Muscle layer of duodenum (tissue), 2 donors: Measurements from ENCODE around the gene ULK4.

Source experiments
- H3K27ac ChIP-seq: one replicate; pipeline ENCODE4 v1.7.0; 2013; ENCODE audit warnings: mild to moderate bottlenecking, low read length
- H3K27me3 ChIP-seq: one replicate; pipeline ENCODE4 v1.7.0; 2013; ENCODE audit warnings: low read depth, mild to moderate bottlenecking, control low read depth, low read length
- H3K36me3 ChIP-seq, 2 donors: one replicate each; pipeline ENCODE4 v1.7.0; 2013; ENCODE audit warnings: low read length in 2 of 2, control low read depth in 1 of 2, mild to moderate bottlenecking in 1 of 2; ENCODE audit not compliant: insufficient read depth in 2 of 2, control insufficient read depth in 1 of 2
- H3K4me1 ChIP-seq, 2 donors: one replicate each; pipeline ENCODE4 v1.7.0; 2013; ENCODE audit warnings: low read length in 2 of 2, mild to moderate bottlenecking in 2 of 2, control low read depth in 1 of 2, moderate library complexity in 1 of 2; ENCODE audit not compliant: insufficient read depth in 2 of 2, control insufficient read depth in 1 of 2
- H3K4me3 ChIP-seq, 2 donors: one replicate each; pipeline ENCODE4 v1.7.0; 2013; ENCODE audit warnings: low read length in 2 of 2, low read depth in 1 of 2, mild to moderate bottlenecking in 1 of 2
- H3K9me3 ChIP-seq, 2 donors: one replicate each; pipeline ENCODE4 v1.7.0; 2013; ENCODE audit warnings: low read length in 2 of 2, control low read depth in 1 of 2, mild to moderate bottlenecking in 1 of 2; ENCODE audit not compliant: control insufficient read depth in 1 of 2
- donor health status: healthy.

Gene ULK4

GRCh38 chr3:41339758-41340157 is 622.1 kb downstream of the ULK4 start:
- Histone ChIP-seq H3K27ac (no peak overlapping the region), H3K27me3 (no peaks in the 10 kb centered on the region), H3K4me3 (no peak overlapping the region), H3K9me3 (no peaks in the 10 kb centered on the region), H3K36me3 (no peaks in the 10 kb centered on the region), H3K4me1 (no peaks in the 10 kb centered on the region)

- Histone ChIP-seq H3K36me3 (no peaks in the 10 kb centered on the region), H3K4me1 (no peaks in the 10 kb centered on the region), H3K4me3 (no peak overlapping the region), H3K27ac (no peak overlapping the region), H3K27me3 (no peaks in the 10 kb centered on the region), H3K9me3 (no peaks in the 10 kb centered on the region)
Measured at GRCh38 chr3:41338276-41338675, 623.6 kb downstream of the ULK4 start.

GRCh38 chr3:41334426-41334825 is 627.5 kb downstream of the ULK4 start:
- H3K9me3 ChIP-seq, result no peaks in the 10 kb centered on the region
- no peak overlapping the region for H3K4me3 ChIP-seq
- H3K4me1 ChIP-seq, result no peaks in the 10 kb centered on the region
- H3K27me3 ChIP-seq, result no peaks in the 10 kb centered on the region
- H3K36me3 ChIP-seq, result no peaks in the 10 kb centered on the region
- no peak overlapping the region for H3K27ac ChIP-seq

- Histone ChIP-seq H3K27ac (no peak overlapping the region), H3K4me1 (no peaks in the 10 kb centered on the region), H3K27me3 (no peaks in the 10 kb centered on the region), H3K9me3 (no peaks in the 10 kb centered on the region), H3K36me3 (no peaks in the 10 kb centered on the region), H3K4me3 (no peak overlapping the region)
Measured at GRCh38 chr3:41331041-41331440, 630.9 kb downstream of the ULK4 start.

GRCh38 chr3:41330465-41330864 is 631.4 kb downstream of the ULK4 start:
- no peak overlapping the region for H3K4me3 ChIP-seq
- no peak overlapping the region for H3K27ac ChIP-seq
- no peaks in the 10 kb centered on the region for H3K4me1 ChIP-seq
- no peaks in the 10 kb centered on the region for H3K36me3 ChIP-seq
- H3K27me3 ChIP-seq, result no peaks in the 10 kb centered on the region
- no peaks in the 10 kb centered on the region for H3K9me3 ChIP-seq

- no peaks in the 10 kb centered on the region for H3K36me3 ChIP-seq
- H3K9me3 ChIP-seq, result no peaks in the 10 kb centered on the region
- H3K4me3 ChIP-seq, result no peak overlapping the region
- H3K27ac ChIP-seq, result no peak overlapping the region
- no peaks in the 10 kb centered on the region for H3K4me1 ChIP-seq
- H3K27me3 ChIP-seq, result no peaks in the 10 kb centered on the region
Measured at GRCh38 chr3:41329881-41330280, 632.0 kb downstream of the ULK4 start.

- H3K9me3 ChIP-seq, result no peaks in the 10 kb centered on the region
- H3K4me1 ChIP-seq, result no peaks in the 10 kb centered on the region
- H3K27ac ChIP-seq, result no peak overlapping the region
- no peaks in the 10 kb centered on the region for H3K36me3 ChIP-seq
- no peaks in the 10 kb centered on the region for H3K27me3 ChIP-seq
- no peak overlapping the region for H3K4me3 ChIP-seq
Measured at GRCh38 chr3:41328926-41329325, 633.0 kb downstream of the ULK4 start.

- H3K4me3 ChIP-seq, result no peak overlapping the region
- no peaks in the 10 kb centered on the region for H3K4me1 ChIP-seq
- no peaks in the 10 kb centered on the region for H3K9me3 ChIP-seq
- no peak overlapping the region for H3K27ac ChIP-seq
- no peaks in the 10 kb centered on the region for H3K36me3 ChIP-seq
- no peaks in the 10 kb centered on the region for H3K27me3 ChIP-seq
Measured at GRCh38 chr3:41327718-41328117, 634.2 kb downstream of the ULK4 start.

- H3K4me1 ChIP-seq, result no peaks in the 10 kb centered on the region
- H3K4me3 ChIP-seq, result no peak overlapping the region
- no peaks in the 10 kb centered on the region for H3K36me3 ChIP-seq
- no peaks in the 10 kb centered on the region for H3K27me3 ChIP-seq
- H3K9me3 ChIP-seq, result no peaks in the 10 kb centered on the region
- no peak overlapping the region for H3K27ac ChIP-seq
Measured at GRCh38 chr3:41324156-41324475, 637.8 kb downstream of the ULK4 start.

GRCh38 chr3:41323467-41324155 is 638.3 kb downstream of the ULK4 start:
- no peaks in the 10 kb centered on the region for H3K27me3 ChIP-seq
- H3K4me1 ChIP-seq, result no peaks in the 10 kb centered on the region
- no peaks in the 10 kb centered on the region for H3K9me3 ChIP-seq
- no peak overlapping the region for H3K4me3 ChIP-seq
- H3K36me3 ChIP-seq, result no peaks in the 10 kb centered on the region
- H3K27ac ChIP-seq, result no peak overlapping the region

- Histone ChIP-seq H3K4me1 (no peaks in the 10 kb centered on the region), H3K27ac (no peak overlapping the region), H3K9me3 (no peaks in the 10 kb centered on the region), H3K27me3 (no peaks in the 10 kb centered on the region), H3K36me3 (no peaks in the 10 kb centered on the region), H3K4me3 (no peak overlapping the region)
Measured at GRCh38 chr3:41321642-41321980, 640.3 kb downstream of the ULK4 start.

GRCh38 chr3:41320953-41321641 is 640.8 kb downstream of the ULK4 start:
- Histone ChIP-seq H3K4me3 (no peak overlapping the region), H3K27me3 (no peaks in the 10 kb centered on the region), H3K36me3 (no peaks in the 10 kb centered on the region), H3K9me3 (no peaks in the 10 kb centered on the region), H3K27ac (no peak overlapping the region), H3K4me1 (no peaks in the 10 kb centered on the region)
